ENCODE results near the gene ASTN1.

ASTN1 gene

DNA sequence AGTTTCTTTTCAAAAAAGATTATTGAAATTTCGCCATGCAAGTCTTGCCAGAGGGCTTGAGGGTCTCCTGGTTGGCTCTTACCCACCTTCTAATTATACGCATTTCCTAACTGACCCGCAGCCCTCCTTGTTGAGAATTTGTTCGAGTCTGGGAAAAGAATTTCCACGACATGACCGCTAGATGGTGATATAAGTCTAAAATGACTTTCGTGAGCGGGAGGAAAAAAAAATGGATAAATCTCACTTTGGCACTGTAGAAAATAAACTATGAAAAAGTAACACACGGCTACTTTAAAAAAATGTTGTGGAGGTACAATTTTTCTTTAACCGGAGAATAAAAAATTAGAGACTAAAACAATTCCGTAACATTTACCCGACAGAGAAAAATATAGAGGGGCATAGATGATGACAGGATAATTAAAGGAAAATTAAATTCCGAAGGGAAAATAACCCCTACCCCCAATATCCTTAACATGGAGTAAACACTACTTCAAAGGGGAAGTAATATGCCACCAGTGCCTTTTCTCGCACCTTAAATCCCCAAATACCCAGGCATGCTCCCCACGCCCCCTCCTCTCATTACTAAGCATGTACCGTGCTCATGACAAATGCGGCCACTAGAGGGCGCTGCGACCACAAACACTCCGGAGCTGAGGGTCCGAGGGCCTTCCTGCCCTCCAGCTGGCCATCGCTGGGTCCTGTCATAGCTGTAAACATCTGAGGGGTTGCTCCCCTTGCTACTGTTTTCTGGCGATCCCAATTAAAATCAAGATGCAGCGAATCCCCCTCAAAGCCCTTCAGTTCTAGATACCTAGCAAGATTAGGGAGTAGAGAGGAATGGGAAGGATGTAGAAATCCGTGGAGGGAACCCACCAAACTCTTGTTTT lies 266.9 kb downstream of the ASTN1 start:
- H3K9ac ChIP-seq (ENCODE audit: insufficient read length, low read depth) = peak overlapping the region; percentile 4
- no peak for TF ChIP-seq YY1 (IDR thresholded peaks at IDR 0.05; ENCODE audit: insufficient read depth, insufficient read length)
- no peak for TF ChIP-seq ZNF274 (IDR thresholded peaks at IDR 0.05; ENCODE audit: low read depth, low read length)
- TF ChIP-seq SUZ12 (IDR thresholded peaks at IDR 0.05; ENCODE audit: extremely low read depth, insufficient read depth, insufficient read length) = no peak

GRCh38 chr1:176896216-176896615 lies 268.3 kb downstream of the ASTN1 start:
- H3K4me3 ChIP-seq (ENCODE audit: insufficient read length, low read depth) = no peak overlapping the region
- H3K4me1 ChIP-seq (ENCODE audit: insufficient read depth, insufficient read length) = no peaks in the 10 kb centered on the region
- H3K27me3 ChIP-seq (ENCODE audit: insufficient read depth, insufficient read length) = no peaks in the 10 kb centered on the region
- no peak overlapping the region for H3K9ac ChIP-seq (ENCODE audit: insufficient read length, low read depth)
- no peaks in the 10 kb centered on the region for H3K9me3 ChIP-seq (ENCODE audit: insufficient read depth, low read length)
- no peak for TF ChIP-seq YY1 (IDR thresholded peaks at IDR 0.05; ENCODE audit: insufficient read depth, insufficient read length)
- no peak for TF ChIP-seq ZNF274 (IDR thresholded peaks at IDR 0.05; ENCODE audit: low read depth, low read length)
- no peak for TF ChIP-seq SUZ12 (IDR thresholded peaks at IDR 0.05; ENCODE audit: extremely low read depth, insufficient read depth, insufficient read length)
- H3K36me3 ChIP-seq (ENCODE audit: insufficient read depth, insufficient read length, low read length) = no peaks in the 10 kb centered on the region
- DNase-seq (ENCODE audit: low read depth, low spot score) = no peak

More for the DNA sequence above, 266.9 kb downstream of the ASTN1 start:
- Histone ChIP-seq H3K4me3 (ENCODE audit: insufficient read length, low read depth) (peak overlapping the region; percentile 22), H3K36me3 (ENCODE audit: insufficient read depth, insufficient read length, low read length) (no peaks in the 10 kb centered on the region), H3K27me3 (ENCODE audit: insufficient read depth, insufficient read length) (no peaks in the 10 kb centered on the region), H3K4me1 (ENCODE audit: insufficient read depth, insufficient read length) (no peaks in the 10 kb centered on the region), H3K9me3 (ENCODE audit: insufficient read depth, low read length) (no peaks in the 10 kb centered on the region)
- peak; percentile 81 for DNase-seq (ENCODE audit: low read depth, low spot score)

DNA sequence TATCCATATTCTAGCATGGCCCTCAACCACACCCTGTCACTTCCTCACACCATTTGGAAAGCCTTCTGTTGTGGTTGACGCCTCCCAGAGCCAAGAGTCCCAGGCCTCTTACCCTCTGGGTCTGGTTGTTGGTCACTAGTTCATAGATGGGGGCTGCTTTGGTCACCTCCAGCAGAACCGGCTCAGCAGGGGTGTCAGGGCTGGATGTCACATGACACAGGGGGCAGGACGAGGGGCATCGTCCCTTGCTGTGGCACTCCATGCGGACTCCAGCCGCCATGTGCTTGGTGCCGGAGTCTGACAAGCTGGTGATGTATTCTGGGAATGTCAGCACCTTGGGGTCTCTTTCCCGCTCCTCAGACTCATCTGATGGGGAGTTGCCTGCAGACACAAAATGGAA lies 270.1 kb downstream of the ASTN1 start:
- H3K9ac ChIP-seq (ENCODE audit: insufficient read length, low read depth) = no peak overlapping the region
- no peaks in the 10 kb centered on the region for H3K36me3 ChIP-seq (ENCODE audit: insufficient read depth, insufficient read length, low read length)
- TF ChIP-seq YY1 (IDR thresholded peaks at IDR 0.05; ENCODE audit: insufficient read depth, insufficient read length) (no peak), ZNF274 (IDR thresholded peaks at IDR 0.05; ENCODE audit: low read depth, low read length) (no peak), SUZ12 (IDR thresholded peaks at IDR 0.05; ENCODE audit: extremely low read depth, insufficient read depth, insufficient read length) (no peak)
- H3K9me3 ChIP-seq (ENCODE audit: insufficient read depth, low read length) = no peaks in the 10 kb centered on the region
- H3K4me1 ChIP-seq (ENCODE audit: insufficient read depth, insufficient read length) = no peaks in the 10 kb centered on the region
- no peak for DNase-seq (ENCODE audit: low read depth, low spot score)
- H3K4me3 ChIP-seq (ENCODE audit: insufficient read length, low read depth) = no peak overlapping the region
- no peaks in the 10 kb centered on the region for H3K27me3 ChIP-seq (ENCODE audit: insufficient read depth, insufficient read length)

DNA sequence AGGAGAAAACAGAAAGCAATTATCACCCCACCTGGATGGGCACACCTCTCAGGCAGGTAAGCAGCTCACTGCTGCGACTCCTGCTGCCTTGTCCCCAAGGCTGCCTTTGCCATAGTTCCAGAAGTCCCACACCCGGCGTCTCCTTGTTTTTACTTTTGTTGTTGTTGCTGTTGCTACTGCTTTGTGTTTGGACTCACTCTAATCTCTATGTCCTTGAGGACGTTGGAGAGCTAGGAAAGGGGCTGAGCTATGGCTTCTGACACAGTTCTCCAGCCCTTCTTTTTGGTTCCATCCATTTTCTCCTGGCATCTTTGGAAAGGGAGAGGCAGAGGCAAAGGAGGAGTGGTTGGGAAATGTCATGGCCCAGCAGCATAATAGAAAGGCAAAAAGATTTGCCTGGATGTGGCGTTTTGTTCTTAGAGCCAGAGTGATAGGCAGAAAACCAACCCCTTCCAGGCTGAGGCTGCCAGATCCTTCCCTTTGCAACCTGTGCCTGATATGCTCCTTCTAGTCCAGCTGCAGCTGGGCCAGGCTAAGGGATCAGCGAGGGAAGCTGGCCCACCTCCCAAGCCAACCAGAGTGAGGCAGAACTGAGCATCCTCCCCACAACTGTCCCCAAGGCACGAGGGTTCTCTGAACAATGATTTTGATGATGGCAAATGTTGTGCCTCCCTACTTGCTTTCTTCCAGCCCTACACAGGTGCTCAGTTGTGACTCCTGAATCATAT lies 270.7 kb downstream of the ASTN1 start:
- Histone ChIP-seq H3K4me1 (ENCODE audit: insufficient read depth, insufficient read length) (no peaks in the 10 kb centered on the region), H3K4me3 (ENCODE audit: insufficient read length, low read depth) (no peak overlapping the region), H3K9ac (ENCODE audit: insufficient read length, low read depth) (no peak overlapping the region), H3K27me3 (ENCODE audit: insufficient read depth, insufficient read length) (no peaks in the 10 kb centered on the region), H3K9me3 (ENCODE audit: insufficient read depth, low read length) (no peaks in the 10 kb centered on the region), H3K36me3 (ENCODE audit: insufficient read depth, insufficient read length, low read length) (no peaks in the 10 kb centered on the region)
- no peak for DNase-seq (ENCODE audit: low read depth, low spot score)
- TF ChIP-seq ZNF274 (IDR thresholded peaks at IDR 0.05; ENCODE audit: low read depth, low read length) (no peak), YY1 (IDR thresholded peaks at IDR 0.05; ENCODE audit: insufficient read depth, insufficient read length) (no peak), SUZ12 (IDR thresholded peaks at IDR 0.05; ENCODE audit: extremely low read depth, insufficient read depth, insufficient read length) (no peak)

DNA sequence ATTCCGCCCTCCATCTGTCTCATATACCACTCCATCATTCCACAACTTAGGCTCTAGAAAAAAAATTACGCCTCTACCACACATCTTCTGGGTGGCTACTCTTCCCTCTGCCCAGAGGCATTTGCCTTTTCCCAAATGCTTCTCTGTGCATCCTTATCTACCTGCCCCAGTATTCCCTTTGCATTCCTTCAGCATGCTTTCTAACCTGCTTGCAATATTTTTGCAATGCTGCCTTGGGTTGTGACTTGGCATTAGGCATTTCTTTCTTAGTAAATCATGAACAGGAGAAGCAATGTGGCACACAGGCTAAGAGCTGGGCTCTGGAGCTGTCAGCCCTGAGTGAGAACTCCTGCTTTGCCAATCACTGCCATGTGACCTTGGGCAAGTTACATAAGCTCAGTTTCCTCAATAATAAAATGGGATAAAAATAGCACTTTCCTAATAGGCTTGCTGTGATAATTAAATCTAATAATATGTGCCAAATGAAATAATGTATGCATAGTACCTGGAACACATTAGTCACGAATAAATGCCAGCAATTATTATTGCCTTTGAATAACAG lies 276.0 kb downstream of the ASTN1 start:
- DNase-seq (ENCODE audit: low read depth, low spot score) = no peak
- TF ChIP-seq ZNF274 (IDR thresholded peaks at IDR 0.05; ENCODE audit: low read depth, low read length) = no peak
- no peak for TF ChIP-seq YY1 (IDR thresholded peaks at IDR 0.05; ENCODE audit: insufficient read depth, insufficient read length)
- Histone ChIP-seq H3K9ac (ENCODE audit: insufficient read length, low read depth) (no peak overlapping the region), H3K36me3 (ENCODE audit: insufficient read depth, insufficient read length, low read length) (no peaks in the 10 kb centered on the region), H3K9me3 (ENCODE audit: insufficient read depth, low read length) (no peaks in the 10 kb centered on the region), H3K27me3 (ENCODE audit: insufficient read depth, insufficient read length) (no peaks in the 10 kb centered on the region), H3K4me1 (ENCODE audit: insufficient read depth, insufficient read length) (no peaks in the 10 kb centered on the region), H3K4me3 (ENCODE audit: insufficient read length, low read depth) (no peak overlapping the region)

DNA sequence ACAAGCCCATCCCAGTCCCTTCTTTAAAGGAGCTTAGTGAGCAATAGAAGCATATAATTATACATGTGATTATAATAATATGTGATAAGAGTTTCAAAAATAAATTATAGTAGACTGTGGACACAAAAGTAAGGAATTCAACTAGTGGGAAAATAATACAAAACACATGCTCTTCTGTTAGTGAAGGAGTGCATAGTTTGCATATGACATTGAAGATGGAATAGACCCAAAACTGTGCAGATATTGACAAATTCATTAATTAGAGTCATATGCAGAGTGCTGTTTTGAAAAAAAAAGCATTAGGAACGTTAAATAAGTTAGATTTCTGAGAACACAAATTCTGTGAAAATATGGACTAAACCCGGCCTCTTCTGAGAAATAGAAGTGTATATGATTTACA lies 278.8 kb downstream of the ASTN1 start:
- DNase-seq (ENCODE audit: low read depth, low spot score) = no peak
- TF ChIP-seq SUZ12 (IDR thresholded peaks at IDR 0.05; ENCODE audit: extremely low read depth, insufficient read depth, insufficient read length) (no peak), YY1 (IDR thresholded peaks at IDR 0.05; ENCODE audit: insufficient read depth, insufficient read length) (no peak), ZNF274 (IDR thresholded peaks at IDR 0.05; ENCODE audit: low read depth, low read length) (no peak)
- Histone ChIP-seq H3K4me3 (ENCODE audit: insufficient read length, low read depth) (no peak overlapping the region), H3K9ac (ENCODE audit: insufficient read length, low read depth) (no peak overlapping the region), H3K36me3 (ENCODE audit: insufficient read depth, insufficient read length, low read length) (no peaks in the 10 kb centered on the region), H3K4me1 (ENCODE audit: insufficient read depth, insufficient read length) (no peaks in the 10 kb centered on the region), H3K27me3 (ENCODE audit: insufficient read depth, insufficient read length) (no peaks in the 10 kb centered on the region), H3K9me3 (ENCODE audit: insufficient read depth, low read length) (no peaks in the 10 kb centered on the region)

GRCh38 chr1:176885341-176885740 lies 279.2 kb downstream of the ASTN1 start:
- no peaks in the 10 kb centered on the region for H3K27me3 ChIP-seq (ENCODE audit: insufficient read depth, insufficient read length)
- DNase-seq (ENCODE audit: low read depth, low spot score) = no peak
- no peaks in the 10 kb centered on the region for H3K4me1 ChIP-seq (ENCODE audit: insufficient read depth, insufficient read length)
- H3K36me3 ChIP-seq (ENCODE audit: insufficient read depth, insufficient read length, low read length) = no peaks in the 10 kb centered on the region
- H3K9me3 ChIP-seq (ENCODE audit: insufficient read depth, low read length) = no peaks in the 10 kb centered on the region
- H3K4me3 ChIP-seq (ENCODE audit: insufficient read length, low read depth) = no peak overlapping the region
- no peak overlapping the region for H3K9ac ChIP-seq (ENCODE audit: insufficient read length, low read depth)
- TF ChIP-seq YY1 (IDR thresholded peaks at IDR 0.05; ENCODE audit: insufficient read depth, insufficient read length) (no peak), ZNF274 (IDR thresholded peaks at IDR 0.05; ENCODE audit: low read depth, low read length) (no peak), SUZ12 (IDR thresholded peaks at IDR 0.05; ENCODE audit: extremely low read depth, insufficient read depth, insufficient read length) (no peak)

Measured in NT2/D1 (cell line).